GM21717 (cell line): Measurements from ENCODE around the gene FNTB.

Experiments
- ATAC-seq: cut with Tn5 transposase; IDR thresholded peaks from one replicate; pipeline ENCODE4 v1.9.1; 2021; ENCODE audit warnings: mild to moderate bottlenecking, moderate library complexity; ENCODE audit not compliant: unreplicated experiment

Gene FNTB, protein sequence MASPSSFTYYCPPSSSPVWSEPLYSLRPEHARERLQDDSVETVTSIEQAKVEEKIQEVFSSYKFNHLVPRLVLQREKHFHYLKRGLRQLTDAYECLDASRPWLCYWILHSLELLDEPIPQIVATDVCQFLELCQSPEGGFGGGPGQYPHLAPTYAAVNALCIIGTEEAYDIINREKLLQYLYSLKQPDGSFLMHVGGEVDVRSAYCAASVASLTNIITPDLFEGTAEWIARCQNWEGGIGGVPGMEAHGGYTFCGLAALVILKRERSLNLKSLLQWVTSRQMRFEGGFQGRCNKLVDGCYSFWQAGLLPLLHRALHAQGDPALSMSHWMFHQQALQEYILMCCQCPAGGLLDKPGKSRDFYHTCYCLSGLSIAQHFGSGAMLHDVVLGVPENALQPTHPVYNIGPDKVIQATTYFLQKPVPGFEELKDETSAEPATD

DNA sequence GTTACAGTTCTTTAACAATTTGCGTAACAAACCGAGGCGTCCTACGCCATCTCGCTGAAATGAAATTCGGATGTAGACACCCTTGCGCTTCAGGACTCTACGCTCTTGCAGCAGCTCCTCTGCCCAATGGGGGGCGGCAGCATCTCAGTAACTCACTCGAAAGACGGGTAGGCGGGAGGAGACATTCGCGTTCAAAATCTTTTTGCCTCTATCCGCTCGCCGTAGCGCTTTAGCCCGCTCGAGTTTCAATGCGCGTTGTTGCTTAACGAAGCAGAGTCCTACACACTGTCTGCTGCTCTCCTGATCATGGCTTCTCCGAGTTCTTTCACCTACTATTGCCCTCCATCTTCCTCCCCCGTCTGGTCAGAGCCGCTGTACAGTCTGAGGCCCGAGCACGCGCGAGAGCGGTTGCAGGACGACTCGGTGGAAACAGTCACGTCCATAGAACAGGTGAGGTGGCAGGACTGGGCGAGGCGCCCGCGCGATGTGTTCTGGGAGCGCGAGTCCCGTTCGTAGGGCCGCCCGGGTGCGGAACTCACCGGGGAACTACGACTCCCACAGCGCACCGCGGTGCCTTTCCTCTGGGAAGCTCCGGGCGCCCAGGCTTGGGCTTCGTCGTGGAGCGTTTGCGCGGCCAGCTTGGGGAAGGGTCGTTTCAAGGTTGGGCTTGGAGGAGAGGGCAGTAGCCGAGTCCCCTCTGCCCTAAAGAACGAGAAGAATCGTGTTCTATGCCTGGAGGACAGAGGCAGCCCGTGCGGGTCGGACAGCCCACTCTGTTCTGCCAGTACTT is at the start of gene FNTB:
Gene FNTB (plus strand): TSS at position 248 of the 790 bp plus-strand sequence. CDS start 59 bp downstream, at position 307.
- peak; percentile 89 for ATAC-seq

DNA sequence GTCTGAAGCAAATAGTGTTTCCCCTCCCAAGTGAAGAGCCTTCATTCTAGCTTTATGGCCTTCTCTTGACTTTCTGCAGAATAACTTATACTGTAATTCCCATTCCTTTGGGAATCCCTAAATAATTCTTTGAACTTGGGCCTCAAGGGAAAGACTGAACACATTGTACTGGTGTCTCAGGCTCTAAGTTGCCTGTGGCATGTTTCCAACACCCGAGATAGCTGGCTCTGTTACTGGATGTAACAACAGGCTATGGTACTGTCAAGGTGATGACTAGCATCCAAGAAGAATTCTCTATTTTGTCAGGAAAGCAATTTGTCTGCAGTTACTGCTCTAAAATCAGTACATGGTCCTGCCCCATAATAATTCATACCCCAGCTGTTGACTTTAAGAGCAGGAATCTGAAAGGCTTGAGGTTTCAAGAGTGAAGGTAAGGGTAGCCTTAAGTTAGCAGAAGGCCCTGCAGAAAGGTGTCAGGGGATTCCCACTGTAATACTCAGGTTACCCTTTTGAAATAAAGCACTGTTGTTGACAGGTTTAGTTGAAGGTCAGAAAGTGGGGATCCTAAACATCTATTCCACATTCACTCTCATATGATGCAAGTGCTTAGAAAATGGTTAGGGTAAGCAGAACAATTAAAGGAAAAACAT is 49.4 kb upstream of the FNTB start:
- no peak for ATAC-seq

DNA sequence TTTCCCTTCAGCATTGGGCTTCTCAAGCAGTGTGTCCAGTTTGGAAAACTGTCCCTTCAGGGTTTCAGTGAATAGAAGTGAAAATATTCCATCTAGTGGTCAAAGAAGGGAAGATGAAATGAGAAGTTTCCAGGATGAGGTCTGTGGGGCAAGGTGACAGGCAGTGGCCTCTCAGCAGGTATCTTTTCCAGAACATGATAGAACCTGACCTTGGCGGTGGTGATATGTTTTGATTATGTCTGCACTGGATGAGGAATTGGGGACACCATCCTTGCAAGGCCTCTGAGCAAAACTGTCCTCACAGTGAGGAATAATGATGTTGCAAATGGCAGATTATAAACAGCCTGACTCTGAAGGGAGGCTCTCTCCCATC is 48.9 kb upstream of the FNTB start:
- no peak for ATAC-seq

DNA sequence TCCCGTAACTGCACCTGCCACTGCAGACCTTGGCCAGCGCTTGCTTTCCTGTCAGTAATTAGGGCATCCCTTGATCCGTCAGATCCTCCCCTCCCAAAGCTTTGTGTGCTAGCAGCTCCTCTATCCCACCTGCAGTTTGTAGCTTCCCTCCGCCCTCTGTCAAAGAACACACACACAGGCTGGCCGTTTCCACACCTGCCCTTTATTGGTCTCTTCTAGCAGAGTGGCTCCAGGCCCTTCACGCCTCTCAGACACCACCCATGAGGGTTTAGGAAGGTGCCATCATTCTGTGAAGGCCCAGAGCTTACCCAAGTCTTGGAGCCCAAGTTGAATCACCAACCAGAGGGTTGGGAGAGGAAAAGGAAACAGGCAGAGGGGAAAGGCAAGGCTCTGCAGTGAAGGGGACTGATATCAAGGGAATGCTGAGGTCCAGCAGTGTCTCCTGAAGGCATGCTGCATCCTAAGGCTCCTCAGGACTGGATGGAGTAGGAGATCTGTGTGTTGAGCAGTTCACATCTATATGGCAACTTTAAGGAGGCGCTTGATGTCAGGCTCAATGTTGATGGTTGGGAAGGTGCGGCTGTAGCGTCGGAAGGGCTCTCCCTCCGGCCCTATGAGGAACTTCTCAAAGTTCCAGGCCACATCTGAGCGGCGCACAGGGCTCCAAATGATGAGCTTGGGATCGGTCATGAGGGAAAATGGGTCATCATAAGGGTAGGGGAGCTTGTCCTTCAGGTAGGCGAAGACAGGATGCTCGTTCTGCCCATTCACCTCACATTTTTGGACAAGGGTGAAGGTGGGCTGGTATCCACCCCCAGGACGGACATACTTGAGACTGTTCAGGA is 47.5 kb upstream of the FNTB start:
- no peak for ATAC-seq

DNA sequence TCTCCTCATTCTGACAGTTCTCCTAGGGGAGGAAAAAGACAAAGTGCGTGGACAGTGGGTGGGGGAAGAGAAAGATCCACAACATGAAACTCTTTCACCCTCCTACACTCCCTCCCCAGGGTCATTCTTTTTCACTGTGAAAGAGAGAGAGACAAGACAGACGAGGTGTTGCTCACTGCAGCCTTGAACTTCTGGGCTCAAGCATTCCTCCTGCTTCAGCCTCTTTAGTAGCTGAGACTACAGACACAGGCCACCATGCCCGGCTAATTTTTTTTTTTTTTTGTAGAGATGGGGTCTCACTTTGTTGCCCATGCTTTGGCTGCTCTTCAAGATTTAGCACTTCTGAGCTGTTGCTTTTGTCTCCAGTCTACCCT is 46.9 kb upstream of the FNTB start:
- ATAC-seq = no peak

DNA sequence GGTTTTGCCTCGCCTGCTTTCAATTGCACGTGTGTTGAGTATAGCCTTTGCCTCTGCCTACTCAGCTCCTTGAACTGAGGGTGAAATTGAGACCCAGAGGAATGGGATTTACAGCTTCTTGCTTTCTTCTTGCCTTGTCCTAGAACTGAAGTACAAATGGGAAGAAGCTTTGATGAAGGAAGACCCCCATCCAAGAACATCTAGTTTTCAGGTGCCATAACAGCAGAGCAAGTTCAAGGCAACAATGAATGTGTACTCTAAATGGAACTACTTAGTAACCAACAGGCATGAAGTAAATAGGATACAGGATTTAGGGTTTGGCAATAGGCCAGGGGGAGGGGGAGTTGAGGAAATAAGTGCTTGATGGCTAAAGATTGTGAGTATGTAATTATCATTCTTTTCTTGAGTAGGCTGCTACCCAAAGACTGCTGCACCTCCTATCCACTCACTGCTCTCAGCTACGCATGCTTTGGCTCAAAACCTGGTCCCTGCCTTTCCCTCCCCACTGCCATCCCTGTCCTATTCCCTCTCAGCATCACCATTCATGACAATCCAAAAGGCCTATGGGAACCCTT is 46.3 kb upstream of the FNTB start:
- no peak for ATAC-seq

DNA sequence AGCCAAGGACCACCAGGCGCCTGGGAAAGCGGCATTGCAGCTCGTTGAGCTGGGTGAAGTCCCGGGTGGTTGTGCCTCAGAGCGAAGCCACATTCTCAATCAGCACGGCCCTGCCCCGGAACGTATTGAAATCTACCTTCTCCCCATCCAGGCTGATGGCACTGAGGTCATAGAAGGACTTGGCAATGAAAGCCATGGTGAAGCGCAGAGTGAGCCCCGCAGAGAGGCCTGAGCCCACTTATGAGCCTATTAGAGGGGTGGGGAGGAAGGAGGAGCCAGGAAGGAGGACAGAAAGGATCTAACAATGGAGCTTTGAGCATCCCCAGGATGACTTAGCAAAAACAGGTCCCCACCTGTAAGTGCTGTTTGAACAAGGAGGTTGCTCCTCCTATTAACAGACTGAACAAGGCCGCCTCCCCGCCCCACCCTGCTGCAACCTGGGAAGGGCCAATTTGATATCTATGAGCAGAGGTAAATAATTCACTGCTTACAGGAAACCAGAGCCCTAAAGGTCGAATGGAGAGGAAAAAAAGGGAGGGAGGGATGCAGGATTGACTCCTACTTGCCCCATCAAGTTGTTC is 44.1 kb upstream of the FNTB start, which contains the start of gene GPX2:
Gene GPX2 (minus strand): TSS at position 215 of the 581 bp plus-strand sequence. CDS start 19 bp downstream, at position 196.
- no peak for ATAC-seq

DNA sequence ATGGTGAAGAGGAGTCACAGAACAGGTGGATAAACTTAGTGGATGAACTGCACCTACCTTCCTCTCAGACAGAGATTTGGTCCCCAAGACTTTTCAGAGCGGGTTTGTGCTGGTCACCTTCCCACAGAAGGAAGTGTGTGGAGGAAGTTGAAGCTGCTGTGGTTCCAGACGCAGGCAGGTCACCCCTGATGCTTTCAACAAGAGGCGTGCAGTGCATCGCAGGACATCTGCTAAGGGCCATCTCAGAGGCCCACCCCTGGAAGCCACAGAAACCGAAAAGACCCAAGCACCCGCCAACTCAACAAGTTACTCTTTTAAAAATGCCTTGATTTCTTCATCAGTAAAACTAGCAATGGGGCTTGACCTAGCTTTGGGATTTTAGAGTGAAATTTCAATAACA is 43.1 kb upstream of the FNTB start:
- no peak for ATAC-seq

DNA sequence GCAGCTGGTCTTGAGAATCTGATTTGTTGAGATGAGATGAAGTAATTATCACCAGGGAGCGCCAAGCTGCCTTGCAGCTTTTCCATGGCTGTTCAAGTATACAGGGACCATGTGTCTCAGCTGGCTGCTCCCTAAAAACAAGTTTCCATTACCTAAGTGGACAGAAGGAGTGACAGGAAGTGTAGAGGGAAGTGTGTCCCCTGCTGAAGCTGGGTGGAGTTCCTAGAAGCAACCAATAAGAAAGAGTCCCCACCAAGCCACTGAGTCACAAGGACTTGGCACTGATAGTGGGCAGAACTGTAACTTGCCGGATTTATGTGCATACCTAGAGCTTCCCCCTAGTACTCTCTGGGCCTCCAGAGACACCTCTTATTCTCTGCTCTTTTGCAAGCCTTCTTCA is 42.7 kb upstream of the FNTB start:
- ATAC-seq = no peak

DNA sequence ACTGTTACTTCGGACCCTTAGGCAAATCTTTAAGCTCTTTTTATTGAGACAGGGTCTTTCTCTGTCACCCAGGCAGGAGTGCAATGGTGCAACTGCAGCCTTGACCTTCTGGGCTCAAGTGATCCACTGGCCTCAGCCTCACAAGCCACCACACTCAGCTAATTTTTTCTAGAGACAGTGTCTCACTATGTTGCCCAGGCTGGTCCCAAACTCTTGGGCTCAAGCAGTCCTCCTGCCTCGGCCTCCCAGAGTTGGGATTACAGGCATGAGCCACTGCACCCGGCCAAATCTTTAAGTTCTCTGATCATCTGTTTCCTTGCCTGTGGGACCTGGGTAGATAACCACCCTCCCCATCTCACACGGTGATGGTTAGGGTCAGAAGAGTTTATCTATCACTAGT is 41.8 kb upstream of the FNTB start:
- ATAC-seq = no peak

DNA sequence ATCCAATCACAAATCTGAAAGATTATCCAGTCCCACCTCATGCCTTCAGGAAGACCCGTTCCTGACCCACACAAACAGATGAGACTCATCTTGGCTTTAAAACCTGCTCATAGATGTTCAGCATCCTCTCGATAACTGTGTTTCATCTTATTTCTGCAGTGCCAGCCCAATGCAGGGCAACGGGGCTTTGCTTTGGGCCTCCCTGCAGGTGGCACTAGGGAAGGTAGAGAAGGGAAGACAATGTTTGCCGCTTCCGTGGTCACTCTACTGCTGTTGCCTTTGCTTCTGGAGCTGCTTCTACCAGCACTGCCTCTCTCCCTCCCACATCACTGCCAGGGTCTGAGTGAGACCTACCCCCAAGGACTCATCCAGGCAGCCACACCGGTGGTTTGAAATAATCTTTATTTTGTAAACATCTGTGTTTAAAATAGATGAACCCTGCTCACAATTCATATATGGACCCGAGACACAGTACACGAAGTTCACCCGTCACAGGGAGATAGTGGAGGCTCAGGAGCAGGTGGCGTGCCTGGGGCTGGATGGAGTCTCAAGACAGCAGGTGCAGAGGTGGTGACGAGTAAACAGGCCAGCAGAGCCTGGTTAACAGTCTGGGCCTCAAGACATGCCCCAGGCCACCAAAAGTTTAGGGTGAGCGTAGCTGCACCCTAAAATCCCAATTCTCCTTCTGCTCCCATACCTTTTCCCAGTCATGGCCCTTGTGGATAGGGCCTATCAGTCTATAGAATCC is 41.1 kb upstream of the FNTB start:
- no peak for ATAC-seq

DNA sequence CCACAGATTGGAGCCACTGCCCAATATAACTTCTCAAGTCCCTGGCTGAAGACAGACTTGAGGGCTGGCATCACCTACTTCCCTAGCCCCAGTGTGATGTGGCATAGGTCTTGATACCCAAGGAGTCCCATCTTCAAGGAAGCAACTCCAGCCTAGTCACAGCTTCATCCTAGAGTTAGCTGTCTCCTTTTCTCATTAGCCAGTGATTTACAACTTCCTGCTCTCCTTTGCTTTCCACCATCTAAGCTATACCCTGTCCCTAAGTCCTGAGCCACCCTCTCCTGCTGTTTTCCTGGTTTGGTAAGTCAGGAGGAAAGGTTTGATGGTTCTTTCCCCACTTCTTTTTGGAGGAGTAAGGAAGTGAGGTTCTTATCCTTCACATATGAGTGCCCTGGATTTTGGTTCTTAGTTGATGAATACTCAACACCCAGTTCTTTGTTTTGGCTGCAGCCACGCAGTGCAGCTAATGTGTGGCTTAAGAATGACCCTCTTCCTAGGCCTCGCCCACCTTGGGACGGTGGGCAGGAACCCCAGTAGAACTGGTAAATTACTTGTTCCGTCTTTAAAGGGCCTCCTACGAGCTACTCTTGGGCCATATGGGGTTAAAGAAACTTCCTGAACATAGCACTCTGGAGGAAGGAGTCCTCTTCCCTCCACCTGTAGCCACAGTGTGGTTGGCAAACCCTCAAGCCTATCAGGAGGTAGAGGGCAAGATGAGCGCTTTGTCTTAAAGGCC is 40.2 kb upstream of the FNTB start:
- no peak for ATAC-seq

DNA sequence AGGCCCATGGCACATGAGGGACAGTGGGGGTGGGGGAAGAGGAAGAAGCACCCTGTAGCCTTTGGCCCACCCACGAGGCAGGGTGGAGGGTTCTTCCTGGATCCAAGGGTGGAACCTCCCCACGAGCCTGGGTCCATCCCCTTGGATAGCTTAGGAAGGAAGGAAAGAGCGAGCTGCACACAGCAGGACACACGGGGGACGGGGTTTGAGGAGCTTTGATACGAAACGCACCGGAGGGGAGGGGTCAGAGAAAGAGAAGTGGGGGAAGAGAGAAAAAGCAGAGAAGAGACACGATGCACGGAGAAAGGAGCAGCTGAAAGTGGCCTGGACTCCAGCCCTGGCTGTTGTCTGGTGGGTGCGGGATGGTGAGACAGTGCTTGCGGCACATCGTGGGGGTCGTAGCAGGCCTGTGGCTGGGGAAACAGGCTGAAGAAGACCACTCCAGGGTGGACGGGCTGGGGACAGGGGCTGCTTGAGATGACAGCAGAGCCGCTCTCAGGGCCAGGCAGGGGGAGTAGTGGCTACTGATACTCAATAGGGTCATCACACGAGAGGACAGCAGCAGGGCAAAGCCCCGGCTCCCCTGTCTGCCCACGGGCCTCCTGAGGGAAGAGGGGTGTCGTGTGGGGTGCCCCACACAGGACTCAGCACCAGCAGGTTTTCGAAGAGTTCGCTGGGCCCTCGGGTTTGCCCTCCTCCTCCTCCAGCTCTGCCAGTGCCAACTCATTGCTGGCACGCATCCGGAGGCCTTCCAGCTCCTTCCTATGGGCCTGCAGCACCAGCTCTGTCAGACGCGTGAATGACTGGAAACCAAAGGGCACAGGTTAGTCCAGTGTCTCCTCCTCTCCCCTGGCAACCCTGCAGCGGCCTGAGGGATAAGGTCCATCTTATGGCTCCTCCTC is 38.7 kb upstream of the FNTB start:
- no peak for ATAC-seq

DNA sequence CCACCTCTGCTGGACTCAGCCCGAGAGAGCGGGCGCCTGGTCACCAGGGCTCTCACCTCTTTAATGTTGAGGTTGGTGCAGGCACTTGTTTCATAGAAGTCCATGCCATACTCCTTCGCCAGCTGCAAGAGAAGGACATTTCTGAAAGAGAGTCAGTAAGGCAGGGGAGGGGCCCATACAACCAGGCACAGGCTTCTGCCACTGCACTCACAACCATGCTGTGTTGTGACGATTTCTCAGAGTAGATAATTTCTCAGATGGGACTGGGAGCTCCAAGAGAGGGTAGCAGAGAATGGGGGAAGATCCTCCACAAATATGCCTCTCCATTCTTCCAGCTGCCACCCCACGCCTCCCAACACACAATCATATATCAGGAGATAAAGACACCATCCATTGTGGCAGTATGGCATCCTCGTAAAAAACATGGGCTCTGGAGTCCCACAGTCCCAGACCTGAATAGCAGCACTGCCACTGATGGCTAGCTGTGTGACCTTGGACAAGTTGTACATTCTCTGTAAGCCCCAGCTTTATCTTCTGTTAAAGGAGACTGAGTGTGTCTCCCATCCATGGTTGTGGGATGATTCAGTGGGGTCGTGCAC is 38.0 kb upstream of the FNTB start:
- ATAC-seq = no peak

DNA sequence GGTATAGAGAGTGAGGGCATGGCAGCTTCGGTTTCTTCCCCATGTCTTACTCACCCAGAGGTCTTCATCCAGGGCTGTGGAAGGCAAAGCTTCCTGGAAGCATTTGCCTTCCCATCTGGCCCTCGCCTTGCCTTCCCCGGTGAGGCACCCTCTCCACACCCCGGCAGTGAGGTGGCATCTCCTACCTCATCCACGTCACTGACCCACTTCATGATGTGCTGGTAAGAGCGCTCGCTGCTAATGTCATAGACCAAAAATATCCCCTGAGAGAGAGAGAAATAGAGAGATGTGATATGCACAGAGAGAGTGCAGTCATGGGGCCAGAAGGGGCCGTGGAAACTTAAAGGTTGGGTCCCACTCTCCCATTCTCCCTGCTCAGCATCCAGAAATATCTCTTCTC is 35.8 kb upstream of the FNTB start:
- no peak for ATAC-seq

DNA sequence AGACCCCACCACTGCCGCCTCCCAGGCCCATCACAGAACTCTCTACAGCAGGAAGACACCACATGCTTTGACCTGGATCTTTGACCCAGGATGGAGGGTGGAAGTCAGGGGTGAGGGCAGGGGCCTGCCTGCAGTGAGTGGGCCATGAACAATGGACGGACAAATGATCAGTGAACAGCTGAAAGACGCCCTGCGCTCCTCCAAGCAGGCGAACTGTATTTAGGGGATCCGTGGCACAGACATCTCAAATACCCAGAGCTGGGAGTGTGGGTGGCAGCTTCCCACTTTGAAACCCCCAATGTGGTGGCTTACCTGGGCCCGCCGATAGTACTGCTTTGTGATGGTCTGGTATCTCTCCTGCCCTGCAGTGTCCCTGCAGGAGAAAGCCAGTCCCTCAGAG is 35.4 kb upstream of the FNTB start:
- ATAC-seq = no peak

DNA sequence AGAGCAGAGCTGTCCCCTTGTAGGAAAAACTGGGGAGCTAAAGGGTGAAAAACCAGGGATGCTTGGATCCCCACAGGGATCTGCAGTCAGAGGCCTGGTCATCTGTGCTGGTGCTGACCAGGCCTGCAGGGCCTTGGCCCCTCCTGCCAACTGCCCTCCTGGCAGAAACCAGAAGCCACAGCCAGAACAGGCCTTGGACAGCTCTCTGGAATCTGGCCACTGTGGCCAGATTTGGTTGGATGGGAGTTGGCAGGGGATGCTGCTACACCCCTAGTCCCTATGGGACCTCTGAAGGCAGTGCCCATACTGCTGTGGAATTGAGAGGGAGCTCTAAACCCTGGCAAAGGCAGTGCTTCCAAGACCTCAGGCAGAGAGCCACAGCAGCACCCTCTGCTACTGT is 35.0 kb upstream of the FNTB start:
- ATAC-seq = no peak
